ENCODE data around the gene ESPNL.

DNA sequence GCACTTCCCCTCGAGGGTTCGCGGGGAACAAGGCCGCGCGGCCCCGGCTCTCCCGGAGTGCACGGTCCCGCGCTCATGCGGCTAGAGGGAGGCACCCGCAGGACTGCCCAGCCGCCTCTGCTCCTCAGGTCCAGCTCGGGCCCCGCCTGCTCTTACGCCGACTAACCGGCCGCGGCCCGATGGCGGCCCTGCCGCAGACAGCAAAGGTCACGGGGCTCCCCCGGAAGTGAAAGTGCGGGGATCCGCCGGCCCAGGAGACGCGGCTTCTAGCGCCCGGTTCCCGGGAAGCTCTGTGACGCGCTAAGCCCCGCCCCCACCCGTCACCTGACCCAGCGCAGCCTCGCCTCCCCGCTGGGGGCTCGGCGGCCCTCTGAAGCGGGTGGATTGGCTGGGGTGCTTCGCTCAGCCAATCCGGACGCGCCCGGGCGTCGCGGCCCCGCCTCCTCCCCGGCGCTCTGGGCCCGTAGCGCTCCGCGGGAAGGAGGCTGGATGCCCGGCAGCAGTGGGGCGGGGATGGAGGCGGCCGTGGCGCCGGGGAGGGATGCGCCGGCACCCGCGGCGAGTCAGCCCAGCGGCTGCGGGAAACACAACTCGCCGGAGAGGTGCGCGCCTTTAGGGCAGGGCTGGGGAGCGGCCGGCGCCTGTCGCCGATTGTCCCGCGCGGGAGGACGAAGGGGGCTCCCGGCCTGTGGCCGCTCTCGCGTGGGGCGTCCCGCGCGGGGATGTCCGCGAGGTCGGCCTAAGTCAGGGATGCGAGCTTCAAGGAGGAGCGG, 39.4 kb upstream of the ESPNL start, which contains the start of gene SCLY:
- TF ChIP-seq, protein P1, sequence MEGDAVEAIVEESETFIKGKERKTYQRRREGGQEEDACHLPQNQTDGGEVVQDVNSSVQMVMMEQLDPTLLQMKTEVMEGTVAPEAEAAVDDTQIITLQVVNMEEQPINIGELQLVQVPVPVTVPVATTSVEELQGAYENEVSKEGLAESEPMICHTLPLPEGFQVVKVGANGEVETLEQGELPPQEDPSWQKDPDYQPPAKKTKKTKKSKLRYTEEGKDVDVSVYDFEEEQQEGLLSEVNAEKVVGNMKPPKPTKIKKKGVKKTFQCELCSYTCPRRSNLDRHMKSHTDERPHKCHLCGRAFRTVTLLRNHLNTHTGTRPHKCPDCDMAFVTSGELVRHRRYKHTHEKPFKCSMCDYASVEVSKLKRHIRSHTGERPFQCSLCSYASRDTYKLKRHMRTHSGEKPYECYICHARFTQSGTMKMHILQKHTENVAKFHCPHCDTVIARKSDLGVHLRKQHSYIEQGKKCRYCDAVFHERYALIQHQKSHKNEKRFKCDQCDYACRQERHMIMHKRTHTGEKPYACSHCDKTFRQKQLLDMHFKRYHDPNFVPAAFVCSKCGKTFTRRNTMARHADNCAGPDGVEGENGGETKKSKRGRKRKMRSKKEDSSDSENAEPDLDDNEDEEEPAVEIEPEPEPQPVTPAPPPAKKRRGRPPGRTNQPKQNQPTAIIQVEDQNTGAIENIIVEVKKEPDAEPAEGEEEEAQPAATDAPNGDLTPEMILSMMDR (optimal IDR thresholded peaks at IDR 0.05 in 1 of 3, IDR thresholded peaks at IDR 0.05 in 1 of 3, conservative IDR thresholded peaks at IDR 0.05 in 1 of 3; ENCODE audit: extremely low read depth in 1 of 3, insufficient read depth in 2 of 3, low read length in 3 of 3): no peak
- TF ChIP-seq EZH2 (IDR thresholded peaks at IDR 0.05; ENCODE audit: low read length): no peak
